GM12872 (cell line): Measurements from ENCODE around the gene ZNF425.

Source experiments
- CTCF ChIP-seq: IDR thresholded peaks from 3 replicates; pipeline ENCODE4 v1.5.1; 2011; ENCODE audit warnings: low read depth, mild to moderate bottlenecking, low read length, moderate library complexity; ENCODE audit not compliant: insufficient read depth

Gene ZNF425

DNA sequence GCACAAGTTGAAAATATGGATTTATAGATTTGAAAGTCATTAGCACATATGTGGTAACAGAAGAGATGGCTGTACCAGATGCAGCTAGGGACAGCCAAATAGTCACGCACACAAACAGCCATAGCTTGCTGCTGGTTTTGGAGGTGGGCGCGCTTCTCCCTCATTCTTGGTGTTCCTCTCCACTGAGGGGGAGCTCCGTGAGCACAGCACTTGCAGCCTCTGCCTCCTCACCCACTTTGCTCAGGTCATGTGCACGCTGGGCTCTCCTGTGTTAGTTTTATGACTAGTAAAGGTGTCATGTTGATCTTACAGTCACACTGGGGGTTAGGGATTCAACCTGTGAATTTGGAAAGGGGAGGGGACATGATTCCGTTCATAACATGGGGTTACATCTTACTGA, 27.1 kb downstream of the ZNF425 start:
- no peak for TF ChIP-seq CTCF

GRCh38 chr7:149097088-149097487, 29.0 kb downstream of the ZNF425 start:
- no peak for TF ChIP-seq CTCF

DNA sequence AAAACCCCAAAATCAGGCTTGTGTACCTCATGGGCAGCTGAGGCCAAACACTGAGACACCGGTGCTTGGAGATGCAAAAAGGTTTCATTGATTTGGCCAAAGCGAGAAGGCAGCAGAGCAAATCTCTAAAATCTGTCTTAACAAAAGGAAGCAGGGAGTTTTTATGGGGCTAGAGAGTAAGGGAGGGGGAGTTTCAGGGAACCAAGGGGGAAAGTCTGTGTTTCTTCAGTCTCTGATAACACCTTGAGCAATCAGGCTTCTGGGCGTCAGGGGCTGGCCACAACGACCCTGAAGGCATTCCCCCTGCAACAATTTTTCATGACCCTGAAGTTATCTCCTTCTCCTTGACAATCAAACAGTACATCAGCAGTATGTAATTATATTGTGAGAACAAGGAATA, 32.9 kb downstream of the ZNF425 start:
- no peak for TF ChIP-seq CTCF

DNA sequence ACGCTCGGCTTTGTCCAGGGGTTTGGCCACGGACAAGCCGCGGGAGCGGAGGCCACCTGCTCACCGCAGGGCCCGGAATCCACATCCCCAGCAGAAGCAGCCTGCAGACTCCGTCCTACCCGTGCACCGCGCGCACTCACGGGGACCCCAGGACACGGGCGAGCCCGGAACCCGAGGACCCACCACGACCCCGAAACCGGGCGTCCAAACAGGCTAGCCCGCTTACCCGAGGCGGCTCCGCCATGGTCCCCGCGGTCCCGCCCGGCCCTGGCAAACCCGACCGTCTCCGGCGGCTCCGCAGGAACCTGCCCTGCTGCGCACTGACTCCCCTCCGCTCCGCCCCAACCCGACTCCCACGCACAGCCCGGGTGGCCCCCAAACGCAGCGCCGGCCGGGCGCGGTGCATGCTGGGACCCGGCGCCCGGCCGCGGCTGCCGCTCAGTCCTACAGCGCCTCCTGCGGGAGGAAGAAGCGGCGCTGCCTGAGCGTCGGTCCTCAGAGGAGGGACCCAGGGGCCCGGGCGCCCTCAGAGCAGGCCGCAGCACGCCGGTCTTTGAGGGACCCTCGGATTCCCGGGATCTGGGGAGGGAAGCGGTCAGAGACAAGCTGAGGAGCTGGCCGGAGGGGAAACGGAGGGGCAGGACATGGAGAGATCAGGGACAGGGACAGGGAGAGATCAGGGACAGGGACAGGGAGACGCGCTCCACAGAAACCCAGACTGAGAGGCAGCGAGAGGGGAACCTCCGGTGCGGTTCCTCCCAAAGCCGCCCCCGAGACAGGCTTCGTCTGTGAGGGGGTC, 35.5 kb downstream of the ZNF425 start, which contains the start of gene ZNF786:
TSS of gene ZNF786 (minus strand) at position 322 of the 799 bp plus-strand sequence. CDS start at position 244, 78 bp downstream.
- peak; percentile 81 for TF ChIP-seq CTCF

DNA sequence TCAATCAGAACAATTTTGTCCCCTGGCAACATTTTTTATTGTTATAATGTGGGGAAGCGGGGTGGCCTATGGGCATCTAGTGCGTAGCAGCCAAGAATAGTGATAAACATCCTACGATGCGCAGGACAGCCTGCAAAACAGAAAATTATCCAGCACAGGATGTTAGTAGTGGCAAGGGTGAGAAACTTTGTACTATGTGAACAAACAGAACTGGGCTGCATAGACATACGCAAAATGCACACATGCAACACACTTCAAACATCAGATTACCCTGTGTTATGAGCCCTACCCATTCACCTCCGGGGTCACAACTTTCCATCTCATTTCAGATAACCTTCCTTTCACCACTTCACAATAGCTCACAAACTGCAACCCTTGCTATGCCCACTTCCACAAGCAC, 38.7 kb downstream of the ZNF425 start:
- no peak for TF ChIP-seq CTCF

- TF ChIP-seq CTCF, result no peak
Observed at GRCh38 chr7:149085866-149086265, 40.3 kb downstream of the ZNF425 start.

GRCh38 chr7:149084407-149084806, 41.7 kb downstream of the ZNF425 start:
- TF ChIP-seq CTCF, result no peak

DNA sequence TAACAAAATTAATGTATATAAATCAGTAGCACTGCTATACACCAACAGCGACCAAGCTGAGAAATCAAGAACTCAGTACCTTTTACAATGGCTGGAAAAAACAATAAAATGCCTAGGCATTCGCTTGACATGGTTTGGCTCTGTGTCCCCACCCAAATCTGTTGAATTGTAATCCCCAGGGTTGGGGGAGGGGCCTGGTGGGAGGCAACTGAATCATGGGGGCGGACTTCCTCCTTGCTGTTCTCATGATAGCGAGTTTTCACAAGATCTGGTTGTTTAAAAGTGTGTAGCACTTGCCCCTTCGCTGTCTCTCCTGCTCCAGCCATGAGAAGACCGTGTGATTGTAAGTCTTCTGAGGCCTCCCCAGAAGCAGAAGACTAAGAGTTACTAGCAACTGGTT, 44.2 kb downstream of the ZNF425 start:
- TF ChIP-seq CTCF, result no peak
